HG03060 (cell line): ENCODE data around the gene TTC23.
"Not testable (repeated sequence)": the region's sequence is repeated elsewhere in the genome, so short reads cannot be mapped to it uniquely, and the experiment has no call there.

Source experiments
- ATAC-seq: cut with Tn5 transposase; IDR thresholded peaks from one replicate; pipeline ENCODE4 v1.9.1; 2021; ENCODE audit warnings: low read depth, moderate number of reproducible peaks; ENCODE audit not compliant: unreplicated experiment

Gene TTC23

DNA sequence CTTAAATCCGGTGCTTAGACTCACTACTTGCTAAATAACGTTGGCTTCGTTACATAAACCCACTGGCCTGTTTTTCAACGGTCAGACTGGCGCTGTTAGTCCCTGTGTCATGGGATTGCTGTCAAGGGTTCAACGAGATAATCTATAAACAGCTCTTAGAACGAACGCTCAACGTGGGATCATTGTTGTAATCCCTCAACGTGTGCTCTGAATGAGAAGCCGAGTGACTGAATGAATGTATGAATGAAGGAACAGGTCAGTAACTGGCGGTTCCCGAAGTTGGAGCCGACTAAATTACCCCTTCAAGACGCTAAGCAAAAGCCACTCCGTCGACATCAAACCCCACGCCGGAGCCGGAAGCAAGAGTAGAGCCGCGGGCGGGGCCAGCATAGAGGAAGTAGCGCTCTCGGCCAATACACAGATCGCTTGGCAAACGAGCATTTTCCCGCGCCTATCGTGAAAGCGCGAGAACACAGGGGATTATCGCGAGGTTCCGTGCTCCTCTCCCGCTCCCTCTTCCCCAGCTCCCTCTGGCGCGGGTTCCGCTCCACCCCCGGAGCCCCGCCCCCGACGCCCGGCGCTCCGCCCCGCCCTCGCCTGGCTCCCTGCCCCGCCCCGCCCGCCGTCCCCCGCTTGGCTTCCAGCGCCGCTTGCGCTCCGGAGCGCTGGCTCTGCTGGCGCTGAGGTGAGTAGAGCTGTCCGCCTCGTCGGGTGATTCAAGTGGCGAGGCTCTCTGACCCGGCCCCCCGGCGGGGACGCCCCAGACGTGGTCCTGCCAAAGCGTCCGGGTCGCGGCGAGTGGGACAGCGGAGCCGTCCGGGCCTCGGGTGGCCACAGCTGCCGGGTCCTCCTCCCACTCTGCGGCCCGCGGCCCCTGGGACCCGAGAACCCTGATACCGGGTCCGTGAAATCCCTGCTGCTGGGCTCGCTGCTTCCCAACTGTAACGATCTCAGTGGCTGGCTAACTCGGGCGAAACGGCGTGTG is 1.8 kb upstream of the TTC23 start, which contains the start of gene LRRC28:
Gene LRRC28, plus strand, starts transcription at position 625 of the 985 bp plus-strand sequence. CDS start 4,477 bp downstream, outside the sequence.
- peak; percentile 98 for ATAC-seq

DNA sequence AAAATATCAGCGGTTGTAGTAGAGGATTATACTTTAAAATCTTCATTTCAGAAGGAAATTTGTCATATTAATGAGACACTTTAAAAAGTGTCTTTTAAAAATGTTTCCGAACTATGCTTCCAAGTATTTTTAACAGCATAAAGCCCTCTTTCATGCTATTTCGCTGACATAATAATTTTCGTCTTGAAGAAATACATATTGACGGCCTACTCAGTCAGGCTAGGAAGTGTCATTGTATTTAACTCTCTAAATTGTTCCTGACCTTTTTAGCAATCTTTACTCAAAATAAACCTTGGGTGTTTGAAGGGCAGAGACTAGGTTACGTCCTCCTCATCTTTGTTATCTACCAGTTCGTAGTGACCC is 1.1 kb upstream of the TTC23 start:
- ATAC-seq: no peak

DNA sequence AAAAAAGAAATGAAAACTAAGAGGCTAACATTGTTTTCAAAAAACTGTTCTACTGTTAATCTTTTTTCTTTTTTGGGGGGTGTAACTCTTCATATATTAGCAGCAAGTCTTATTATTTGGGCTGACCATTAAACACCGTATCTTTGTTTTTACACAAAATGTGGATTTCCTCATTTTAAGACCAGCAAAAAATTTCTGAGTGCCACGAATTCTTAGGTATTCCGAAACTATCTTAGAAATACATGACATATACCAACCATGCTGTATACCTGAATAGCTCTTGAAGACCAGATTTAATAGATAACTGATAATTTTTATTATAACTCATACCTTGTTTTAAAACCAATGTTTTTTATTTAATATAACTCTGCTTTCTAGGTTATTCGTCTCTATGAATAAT is 620 bp upstream of the TTC23 start:
- ATAC-seq: no peak

DNA sequence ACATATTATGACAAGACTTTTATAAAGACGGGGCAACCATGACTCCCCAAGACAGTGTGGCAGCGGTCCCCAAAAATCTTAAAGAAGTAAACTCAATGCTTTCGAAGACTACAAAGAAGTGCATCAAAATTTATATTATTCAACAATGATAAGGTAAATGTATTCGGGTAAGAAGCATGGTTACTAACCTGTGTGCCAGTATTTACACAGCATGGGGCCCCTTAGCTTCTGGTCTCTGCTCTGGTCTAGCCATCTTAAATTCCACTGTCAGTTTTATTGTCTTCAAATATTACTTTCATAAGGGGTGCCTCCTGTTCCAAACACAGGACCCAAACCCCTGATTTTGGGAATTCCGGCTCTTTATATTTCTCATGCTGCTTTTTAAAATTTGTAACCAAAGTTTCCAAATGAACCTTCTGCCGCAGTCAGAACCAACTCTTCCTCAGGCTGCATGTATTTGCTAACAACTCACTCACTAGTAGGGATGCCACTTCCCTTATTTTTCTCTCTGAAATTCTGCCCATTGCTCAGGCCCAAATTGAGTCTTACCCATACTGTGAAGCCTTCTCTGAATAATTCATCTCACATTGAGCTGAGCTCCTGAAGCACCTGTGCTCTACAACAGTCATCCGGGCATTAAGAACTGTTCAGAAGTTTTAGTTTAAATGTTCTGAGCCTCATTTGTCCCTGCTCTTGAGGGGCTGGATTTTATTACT is 1.2 kb downstream of the TTC23 start:
- no peak for ATAC-seq

DNA sequence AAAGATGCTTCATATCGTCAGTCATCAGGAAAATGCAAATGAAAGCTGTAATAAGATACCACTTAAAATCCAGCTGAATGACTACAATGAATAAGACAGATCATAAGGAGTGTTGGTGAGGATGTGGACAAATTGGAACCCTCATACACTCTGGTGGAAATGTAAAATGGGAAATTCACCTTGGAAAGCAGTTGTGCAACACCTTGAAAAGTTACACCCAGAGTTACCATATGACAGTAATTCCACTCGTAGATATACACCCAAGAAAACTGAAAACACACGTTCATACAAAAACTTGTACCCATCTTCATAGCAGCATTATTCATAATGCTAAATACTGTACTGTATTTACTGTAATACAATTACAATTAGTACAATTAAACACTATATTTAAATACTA is 2.3 kb downstream of the TTC23 start:
- no peak for ATAC-seq

DNA sequence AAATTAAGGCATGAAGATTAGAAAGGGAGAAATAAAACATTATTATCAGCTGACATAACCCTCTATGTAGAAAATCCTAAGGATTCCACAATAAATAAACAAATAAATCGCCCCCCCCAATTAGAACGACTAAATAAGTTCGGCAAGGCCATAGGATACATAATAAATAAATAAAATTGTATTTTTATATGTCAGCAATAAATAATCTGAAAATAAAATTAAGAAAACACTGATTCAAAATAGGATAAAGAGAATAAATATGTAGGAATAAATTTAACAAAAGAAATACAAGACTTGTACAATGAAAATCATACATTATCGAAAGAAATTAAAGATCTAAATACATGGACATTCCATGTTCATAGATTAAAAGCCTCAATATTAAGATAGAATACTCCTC is 5.1 kb downstream of the TTC23 start:
- no peak for ATAC-seq

DNA sequence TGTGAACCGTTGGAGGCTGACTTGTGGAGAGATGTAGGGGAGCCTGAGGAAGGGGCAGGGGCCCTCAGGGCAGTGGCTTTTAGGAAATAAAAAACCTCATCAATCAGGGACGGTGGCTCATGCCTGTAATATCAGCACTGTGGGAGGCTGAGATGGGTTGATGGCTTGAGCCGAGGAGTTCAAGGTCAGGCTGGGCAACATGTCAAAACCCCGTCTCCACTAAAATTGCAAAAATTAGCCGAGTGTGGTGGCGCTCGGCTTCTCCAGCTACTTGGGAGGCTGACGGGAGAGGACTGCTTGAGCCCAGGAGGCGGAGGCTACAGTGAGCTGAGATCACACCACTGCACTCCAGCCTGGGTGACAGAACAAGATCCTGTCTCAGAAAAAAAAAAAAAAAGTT is 7.6 kb downstream of the TTC23 start:
- ATAC-seq: no peak

DNA sequence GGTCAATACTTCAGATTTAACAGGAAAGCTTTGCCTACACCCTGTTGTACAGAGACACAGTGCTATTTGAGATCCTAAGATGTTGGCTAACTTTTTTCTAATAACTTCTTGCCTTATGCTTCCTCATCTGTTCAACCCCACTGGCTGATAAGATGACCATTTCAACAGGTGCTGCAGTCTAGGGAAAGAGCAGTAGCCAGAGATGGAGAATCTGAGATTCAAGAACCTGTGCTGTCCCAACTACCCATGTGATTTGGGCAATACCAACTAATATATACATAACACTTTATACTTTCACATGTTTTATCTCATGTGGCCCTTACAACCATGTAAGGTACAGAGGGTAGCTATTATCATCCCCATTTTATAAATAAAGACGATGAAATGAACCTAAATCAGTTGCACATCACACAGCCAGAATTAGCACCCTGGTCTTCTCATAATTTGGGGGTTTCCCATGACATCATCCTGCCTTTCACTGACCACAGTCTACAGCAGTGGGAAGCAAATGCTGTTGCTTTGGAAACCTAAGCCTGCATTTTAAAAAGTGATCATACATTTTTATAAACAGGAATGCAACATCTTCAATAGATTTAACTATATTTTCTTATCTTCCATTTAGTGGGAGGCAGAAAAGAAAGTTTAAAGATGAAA is 9.7 kb downstream of the TTC23 start:
- peak; percentile 82 for ATAC-seq

DNA sequence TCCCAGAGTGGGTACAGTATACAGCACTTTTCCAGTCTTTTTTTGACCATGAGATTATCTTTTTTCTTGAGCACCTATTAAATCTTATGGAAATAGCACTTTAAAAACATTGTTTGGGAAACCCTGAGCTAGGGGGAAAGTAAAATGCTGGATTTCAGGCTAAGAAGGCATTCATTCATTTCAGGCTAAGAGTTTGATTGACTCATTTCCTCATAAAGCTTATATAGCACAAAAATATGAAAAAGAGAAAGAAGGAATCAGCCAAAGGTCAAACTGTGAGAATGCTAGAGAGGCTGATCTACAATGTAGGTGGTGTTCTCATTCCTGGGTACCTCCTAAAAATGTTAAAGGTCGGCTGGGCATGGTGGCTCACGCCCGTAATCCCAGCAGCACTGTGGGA is 10.5 kb downstream of the TTC23 start:
- ATAC-seq: no peak

DNA sequence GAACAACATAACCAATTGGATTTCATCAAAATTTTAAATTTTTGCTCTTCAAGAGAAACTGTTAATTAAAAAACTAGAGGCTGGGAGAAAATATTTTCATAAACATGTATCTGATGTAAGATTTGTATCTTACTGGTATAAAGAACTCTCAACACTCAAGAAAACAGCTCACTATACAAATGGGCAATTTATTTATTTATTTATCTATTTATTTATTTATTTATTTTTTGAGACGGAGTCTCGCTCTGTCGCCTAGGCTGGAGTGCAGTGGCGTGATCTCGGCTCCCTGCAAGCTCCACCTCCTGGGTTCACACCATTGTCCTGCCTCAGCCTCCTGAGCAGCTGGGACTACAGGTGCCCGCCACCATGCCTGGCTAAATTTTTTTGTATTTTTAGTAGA is 15.2 kb downstream of the TTC23 start:
- ATAC-seq: not testable (repeated sequence)

DNA sequence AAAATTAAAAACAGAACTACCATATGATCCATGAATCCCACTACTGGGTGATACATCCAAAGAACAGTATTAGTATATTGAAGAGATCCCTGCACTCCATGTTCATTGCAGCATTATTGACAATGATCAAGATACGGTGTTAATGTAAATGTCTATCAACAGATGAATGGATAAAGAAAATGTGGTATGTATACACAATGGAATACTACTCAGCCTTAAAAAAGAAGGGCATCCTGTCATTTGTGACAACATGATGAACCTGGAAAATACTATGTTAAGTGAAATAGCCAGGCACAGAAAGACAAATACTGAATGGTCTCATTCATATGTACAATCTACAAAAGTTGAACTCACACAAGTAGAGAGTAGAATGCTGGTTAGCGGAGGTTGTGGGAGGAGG is 16.6 kb downstream of the TTC23 start:
- ATAC-seq: no peak

DNA sequence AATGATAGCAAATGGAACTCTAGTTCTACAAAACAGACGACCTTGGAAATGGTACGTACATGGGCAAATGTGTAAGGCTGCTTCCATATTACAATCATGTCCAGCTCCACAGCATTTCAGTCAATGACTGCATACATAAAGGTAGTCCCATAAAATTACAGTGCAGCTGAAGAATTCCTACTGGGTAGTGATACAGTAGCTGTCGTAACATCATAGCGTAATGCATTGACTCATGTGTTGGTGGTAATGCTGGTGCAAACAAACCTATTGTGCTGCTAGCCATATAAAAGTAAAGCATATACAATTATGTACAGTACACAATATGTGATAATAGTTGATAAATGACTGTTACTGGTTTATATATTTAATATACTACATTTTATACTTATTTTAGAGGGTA is 18.5 kb downstream of the TTC23 start:
- no peak for ATAC-seq

DNA sequence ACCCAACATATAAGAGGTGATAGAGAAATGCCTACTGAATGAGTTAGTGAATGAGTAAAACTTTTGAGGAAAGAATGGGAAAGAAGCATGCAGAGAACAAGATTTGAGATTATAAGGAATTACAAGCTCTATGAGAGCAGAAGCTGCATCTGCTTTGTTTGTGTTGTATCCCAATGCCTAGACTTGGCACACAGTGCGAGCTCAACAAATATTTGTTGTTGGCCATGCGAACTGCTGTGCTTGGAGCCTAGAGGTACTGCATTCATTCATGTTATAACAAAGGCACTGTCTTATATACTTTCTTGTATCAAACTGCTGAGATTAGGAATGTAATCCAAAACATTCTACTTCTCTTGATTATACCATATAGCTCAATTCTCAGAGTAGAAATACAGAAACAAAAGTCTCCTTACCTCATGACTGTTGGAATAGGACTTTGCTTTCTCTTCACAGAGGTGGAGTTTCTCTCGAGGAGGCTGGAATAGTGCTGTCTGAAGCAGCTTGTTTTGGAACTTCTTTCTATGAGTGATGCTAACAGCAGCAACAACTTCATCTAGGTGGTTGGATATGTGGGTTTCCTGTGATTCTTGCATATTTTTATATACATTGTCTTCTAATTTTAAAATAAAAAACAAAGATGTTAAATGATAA is 21.1 kb downstream of the TTC23 start:
- ATAC-seq: no peak

DNA sequence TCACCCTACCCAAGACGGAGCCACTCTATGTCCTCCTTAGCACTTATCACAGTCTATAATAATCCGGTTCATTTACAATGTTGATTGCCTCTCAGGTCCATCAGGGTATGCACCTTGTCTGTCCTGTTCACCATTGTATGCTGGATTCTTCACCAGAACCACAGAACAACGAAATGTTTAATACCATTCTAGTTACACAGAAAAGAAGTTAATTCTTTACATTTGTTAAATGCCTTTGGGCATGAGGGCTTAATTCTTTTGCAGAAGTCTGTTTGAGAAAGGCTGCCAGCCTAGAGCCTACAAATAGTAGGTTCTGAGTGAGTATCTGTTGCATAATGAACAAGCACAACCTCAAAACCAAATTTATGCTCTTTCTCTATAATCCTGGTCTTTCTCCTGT is 22.6 kb downstream of the TTC23 start:
- ATAC-seq: no peak

DNA sequence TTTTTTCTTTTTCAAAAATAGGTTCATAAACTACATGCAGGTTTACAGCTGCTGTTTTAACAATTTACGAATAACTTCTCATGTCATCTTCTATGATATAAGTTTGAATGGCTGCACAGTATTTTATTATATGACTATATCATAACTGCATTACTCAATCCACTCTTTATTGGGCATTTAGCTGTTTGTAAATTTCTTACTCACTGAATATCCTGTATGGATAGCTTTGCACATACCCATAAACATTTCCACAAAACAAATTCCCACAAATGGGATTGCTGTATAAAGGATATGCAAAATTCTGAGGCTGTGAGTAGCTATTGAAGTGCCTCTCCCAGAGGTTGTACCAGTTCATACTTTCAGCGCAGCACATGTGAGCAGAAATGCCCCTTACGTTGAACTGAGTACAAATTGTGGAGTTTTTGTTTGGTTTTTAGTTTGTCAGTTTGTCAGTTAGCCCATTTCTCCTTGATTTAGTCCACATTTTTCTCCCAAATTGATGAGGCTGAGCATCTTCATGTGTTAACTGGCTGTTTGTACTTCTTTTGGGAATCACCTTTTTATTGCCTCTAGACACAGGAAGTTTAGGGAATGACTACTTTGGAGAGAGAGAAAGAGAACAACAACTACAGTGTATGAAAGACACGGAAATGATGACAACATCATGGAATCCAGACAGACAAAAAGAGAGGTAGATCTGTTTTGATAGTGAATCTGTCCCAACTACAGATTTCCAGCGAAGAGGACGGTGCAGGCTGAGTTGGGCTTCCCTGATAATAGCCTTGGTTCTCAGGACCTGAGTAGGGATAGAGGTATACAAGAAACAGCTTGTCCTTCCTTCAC is 24.8 kb downstream of the TTC23 start:
- ATAC-seq: no peak

DNA sequence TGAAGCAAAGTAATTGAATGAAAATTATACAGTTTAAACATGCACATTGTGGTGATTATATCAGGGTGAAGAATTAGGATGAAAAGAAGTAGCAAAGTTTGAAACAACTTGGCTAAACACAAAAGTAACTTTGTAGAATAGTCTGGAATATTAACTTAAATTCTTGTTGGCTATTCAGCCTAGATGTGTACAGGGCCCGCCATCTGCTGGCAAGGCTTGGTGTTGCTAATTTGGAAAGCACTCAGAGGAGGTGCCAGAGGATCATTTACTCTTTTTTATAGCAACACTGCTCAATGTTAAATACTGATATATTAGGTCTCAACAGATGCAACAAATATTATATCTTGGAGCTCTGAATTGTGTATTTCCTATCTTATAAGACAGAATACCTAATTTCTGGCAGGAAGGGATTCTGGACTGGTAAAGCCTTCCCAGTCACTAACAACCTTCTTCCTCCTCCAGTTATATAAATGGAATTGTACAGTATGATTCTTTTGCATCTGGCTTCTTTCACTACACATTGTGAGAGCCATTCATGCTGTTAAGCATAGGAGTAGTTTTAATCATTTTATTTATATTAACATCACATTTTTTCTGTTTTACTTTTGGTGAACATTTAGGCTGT is 36.1 kb downstream of the TTC23 start:
- no peak for ATAC-seq

DNA sequence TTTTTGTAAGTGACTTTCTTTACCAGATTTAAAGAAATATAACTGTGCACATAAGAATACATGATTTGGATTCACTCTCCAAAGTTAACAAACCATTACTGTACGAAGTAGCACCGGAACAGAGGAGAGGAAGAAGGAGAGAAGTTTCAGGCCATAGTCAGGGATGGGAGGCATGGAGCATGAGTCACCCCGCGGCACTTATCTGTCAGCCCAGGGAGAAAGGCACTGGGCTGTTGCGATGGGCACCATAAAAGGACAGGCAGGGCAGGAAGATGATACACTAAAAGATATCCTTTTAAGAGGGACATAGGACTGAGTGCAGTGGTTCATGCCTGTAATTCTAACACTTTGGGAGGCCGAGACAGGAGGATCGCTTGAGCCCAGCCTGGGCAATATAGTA is 37.0 kb downstream of the TTC23 start:
- no peak for ATAC-seq

DNA sequence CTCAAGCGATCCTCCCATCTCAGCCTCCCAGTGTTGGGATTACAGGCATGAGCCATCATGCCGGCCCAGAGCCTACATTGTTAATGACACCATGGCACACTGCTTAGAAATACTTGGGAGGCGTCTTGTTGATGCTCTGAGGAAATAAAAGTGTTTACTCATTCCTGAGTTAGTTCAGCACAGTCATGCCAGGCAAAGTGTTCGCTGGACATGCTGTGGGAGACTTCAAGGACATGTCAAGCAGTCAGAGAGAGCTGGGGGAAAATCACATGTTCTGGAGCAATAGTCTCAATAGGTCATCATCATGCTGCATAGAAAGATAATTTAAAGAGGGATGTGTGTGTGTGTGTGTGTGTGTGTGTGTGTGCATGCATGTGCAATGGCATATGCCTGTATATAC is 37.5 kb downstream of the TTC23 start:
- ATAC-seq: no peak

DNA sequence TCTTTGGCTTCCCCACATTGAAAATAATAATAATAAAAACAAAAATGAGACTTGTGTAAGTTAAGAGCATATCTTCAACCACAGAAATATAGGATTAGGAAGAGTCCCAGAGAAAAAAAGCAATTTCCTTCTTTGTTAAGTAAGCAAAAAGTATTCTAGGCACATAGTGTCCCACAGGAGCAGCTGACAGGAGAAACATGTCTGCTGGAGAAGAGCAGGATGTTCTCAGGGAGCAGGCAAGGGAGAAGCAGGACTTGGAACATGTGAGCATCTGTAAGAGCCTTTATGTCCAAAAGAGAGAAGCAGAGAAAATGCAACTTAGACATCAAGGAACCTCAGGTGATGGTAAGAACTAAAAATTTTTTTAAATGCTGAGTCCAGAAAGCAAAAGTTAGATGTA is 39.0 kb downstream of the TTC23 start:
- no peak for ATAC-seq
